ENCODE data around the gene CORO1C.

DNA sequence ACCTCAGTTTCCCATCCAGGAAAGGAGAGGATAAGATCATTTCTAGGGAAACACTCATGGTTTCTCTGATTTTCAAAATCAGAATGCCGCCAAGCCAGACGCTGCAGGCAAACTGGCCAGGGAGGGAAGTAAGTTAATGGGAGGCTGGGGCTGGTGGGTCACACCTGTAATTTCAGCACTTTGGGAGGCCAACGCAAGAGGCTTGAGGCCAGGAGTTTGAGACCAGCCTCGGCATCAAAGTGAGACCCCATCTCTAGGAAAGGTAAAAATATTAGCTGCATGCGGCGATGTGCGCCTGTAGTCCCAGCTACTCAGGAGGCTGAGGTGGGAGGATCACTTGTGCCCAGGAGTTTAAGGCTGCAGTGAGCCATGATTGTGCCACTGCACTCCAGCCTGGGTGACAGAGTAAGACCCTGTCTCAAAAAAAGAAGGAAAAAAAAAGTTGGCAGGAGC is 98.2 kb downstream of the CORO1C start:
- TF ChIP-seq POLR2A (IDR thresholded peaks at IDR 0.05) (no peak), EP300 (IDR thresholded peaks at IDR 0.05) (no peak), POLR2AphosphoS5 (IDR thresholded peaks at IDR 0.05) (no peak)
- TF ChIP-seq, protein P1, sequence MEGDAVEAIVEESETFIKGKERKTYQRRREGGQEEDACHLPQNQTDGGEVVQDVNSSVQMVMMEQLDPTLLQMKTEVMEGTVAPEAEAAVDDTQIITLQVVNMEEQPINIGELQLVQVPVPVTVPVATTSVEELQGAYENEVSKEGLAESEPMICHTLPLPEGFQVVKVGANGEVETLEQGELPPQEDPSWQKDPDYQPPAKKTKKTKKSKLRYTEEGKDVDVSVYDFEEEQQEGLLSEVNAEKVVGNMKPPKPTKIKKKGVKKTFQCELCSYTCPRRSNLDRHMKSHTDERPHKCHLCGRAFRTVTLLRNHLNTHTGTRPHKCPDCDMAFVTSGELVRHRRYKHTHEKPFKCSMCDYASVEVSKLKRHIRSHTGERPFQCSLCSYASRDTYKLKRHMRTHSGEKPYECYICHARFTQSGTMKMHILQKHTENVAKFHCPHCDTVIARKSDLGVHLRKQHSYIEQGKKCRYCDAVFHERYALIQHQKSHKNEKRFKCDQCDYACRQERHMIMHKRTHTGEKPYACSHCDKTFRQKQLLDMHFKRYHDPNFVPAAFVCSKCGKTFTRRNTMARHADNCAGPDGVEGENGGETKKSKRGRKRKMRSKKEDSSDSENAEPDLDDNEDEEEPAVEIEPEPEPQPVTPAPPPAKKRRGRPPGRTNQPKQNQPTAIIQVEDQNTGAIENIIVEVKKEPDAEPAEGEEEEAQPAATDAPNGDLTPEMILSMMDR (IDR thresholded peaks at IDR 0.05) = no peak
